HEK293 (cell line): Measurements from ENCODE around the gene DACT3.
A peak's percentile ranks its signal among the peaks of the same experiment; 100 is the strongest.

Experiments
- CTCF ChIA-PET: fragments of 350-600 bp; formaldehyde crosslinking; extraction: SDS; loops from one replicate; lab custom pipeline; 2021; ENCODE audit warnings: antibody characterized with exemption; lab: Yijun Ruan, JAX
- POLR2A ChIA-PET: fragments of 300-600 bp; formaldehyde crosslinking; extraction: SDS; loops from one replicate; lab custom pipeline; 2020; ENCODE audit warnings: antibody characterized with exemption, inconsistent platforms; lab: Yijun Ruan, JAX
- H3K27ac ChIP-seq: fragments of 200-500 bp; sonication (Bioruptor generic); 2 replicates; pipeline ENCODE4 v1.5.1; 2014; ENCODE audit warnings: low read depth, low read length, control low read depth, inconsistent platforms; ENCODE audit errors: extremely low read depth
- H3K36me3 ChIP-seq, 2 experiments: fragments of 200-500 bp in 1 of 2; sonication (Bioruptor generic) in 1 of 2; 1 replicate in 1 of 2; 2 replicates in 1 of 2; pipeline ENCODE4 v1.5.1; 2014 to 2017; ENCODE audit warnings: inconsistent platforms in 2 of 2, low read length in 2 of 2; ENCODE audit not compliant: control insufficient read depth in 2 of 2, insufficient read depth in 1 of 2
- H3K4me1 ChIP-seq: fragments of 200-500 bp; sonication (Bioruptor generic); 2 replicates; pipeline ENCODE4 v1.5.1; 2014; ENCODE audit warnings: mild to moderate bottlenecking, low read length, inconsistent platforms; ENCODE audit not compliant: control insufficient read depth, insufficient read depth
- H3K4me3 ChIP-seq: 2 replicates; pipeline ENCODE4 v1.5.1; 2011; ENCODE audit warnings: low read depth, mild to moderate bottlenecking, control low read depth, low read length, moderate library complexity
- H3K9me3 ChIP-seq: fragments of 200-500 bp; sonication (Bioruptor generic); 2 replicates; pipeline ENCODE4 v1.5.1; 2014; ENCODE audit warnings: low read depth, low read length, inconsistent platforms; ENCODE audit not compliant: control insufficient read depth, insufficient read depth
- YY1 ChIP-seq: fragments of 450-650 bp; formaldehyde crosslinking; IDR thresholded peaks from 2 replicates; pipeline ENCODE4 v1.5.1; 2018; ENCODE audit warnings: missing biosample characterization, missing genetic modification characterization
- ZBTB7A ChIP-seq: fragments of 450-650 bp; formaldehyde crosslinking; IDR thresholded peaks from 2 replicates; pipeline ENCODE4 v1.5.1; 2016; ENCODE audit warnings: low read depth, missing biosample characterization, missing genetic modification characterization
- ZNF10 ChIP-seq: fragments of 450-650 bp; formaldehyde crosslinking; IDR thresholded peaks from 2 replicates; pipeline ENCODE4 v1.5.1; 2017; ENCODE audit warnings: missing biosample characterization, missing genetic modification characterization
- ZNF529 ChIP-seq: fragments of 450-650 bp; formaldehyde crosslinking; IDR thresholded peaks from 2 replicates; pipeline ENCODE4 v1.5.1; 2017; ENCODE audit warnings: missing genetic modification characterization, missing biosample characterization; ENCODE audit not compliant: insufficient replicate concordance
- ZNF548 ChIP-seq: fragments of 450-650 bp; formaldehyde crosslinking; IDR thresholded peaks from 2 replicates; pipeline ENCODE4 v1.5.1; 2016; ENCODE audit warnings: missing biosample characterization, missing genetic modification characterization
- ZNF660 ChIP-seq: fragments of 450-650 bp; IDR thresholded peaks from 2 replicates; pipeline ENCODE4 v1.5.1; 2018; ENCODE audit warnings: missing biosample characterization, mild to moderate bottlenecking, missing genetic modification characterization
- ZNF837 ChIP-seq: fragments of 450-650 bp; formaldehyde crosslinking; IDR thresholded peaks from 2 replicates; pipeline ENCODE4 v1.5.1; 2016; ENCODE audit warnings: missing biosample characterization, missing genetic modification characterization
- TF ChIP-seq, protein P1 (sequence below): fragments of 450-650 bp; formaldehyde crosslinking; IDR thresholded peaks from 2 replicates; pipeline ENCODE4 v1.5.1; 2016; ENCODE audit warnings: missing biosample characterization, missing genetic modification characterization
- TF ChIP-seq, protein P2 (sequence below): fragments of 450-650 bp; formaldehyde crosslinking; IDR thresholded peaks from 2 replicates; pipeline ENCODE4 v1.5.1; 2016; ENCODE audit warnings: missing biosample characterization, missing genetic modification characterization
- TF ChIP-seq, protein P3 (sequence below): fragments of 450-650 bp; formaldehyde crosslinking; IDR thresholded peaks from 2 replicates; pipeline ENCODE4 v1.5.1; 2016; ENCODE audit warnings: missing biosample characterization, missing genetic modification characterization
- TF ChIP-seq, protein P4 (sequence below): fragments of 450-650 bp; formaldehyde crosslinking; IDR thresholded peaks from 2 replicates; pipeline ENCODE4 v1.5.1; 2017; ENCODE audit warnings: missing biosample characterization, missing genetic modification characterization
- TF ChIP-seq, protein P5 (sequence below): fragments of 450-650 bp; formaldehyde crosslinking; IDR thresholded peaks from 2 replicates; pipeline ENCODE4 v1.5.1; 2016; ENCODE audit warnings: missing biosample characterization, missing genetic modification characterization, borderline replicate concordance
- TF ChIP-seq, protein P6 (sequence below): fragments of 450-650 bp; formaldehyde crosslinking; IDR thresholded peaks from 2 replicates; pipeline ENCODE4 v1.5.1; 2017; ENCODE audit warnings: missing biosample characterization, missing genetic modification characterization
- TF ChIP-seq, protein P7 (sequence below): fragments of 450-650 bp; formaldehyde crosslinking; IDR thresholded peaks from 2 replicates; pipeline ENCODE4 v1.5.1; 2016; ENCODE audit warnings: missing biosample characterization, missing genetic modification characterization, borderline replicate concordance

Gene DACT3

DNA sequence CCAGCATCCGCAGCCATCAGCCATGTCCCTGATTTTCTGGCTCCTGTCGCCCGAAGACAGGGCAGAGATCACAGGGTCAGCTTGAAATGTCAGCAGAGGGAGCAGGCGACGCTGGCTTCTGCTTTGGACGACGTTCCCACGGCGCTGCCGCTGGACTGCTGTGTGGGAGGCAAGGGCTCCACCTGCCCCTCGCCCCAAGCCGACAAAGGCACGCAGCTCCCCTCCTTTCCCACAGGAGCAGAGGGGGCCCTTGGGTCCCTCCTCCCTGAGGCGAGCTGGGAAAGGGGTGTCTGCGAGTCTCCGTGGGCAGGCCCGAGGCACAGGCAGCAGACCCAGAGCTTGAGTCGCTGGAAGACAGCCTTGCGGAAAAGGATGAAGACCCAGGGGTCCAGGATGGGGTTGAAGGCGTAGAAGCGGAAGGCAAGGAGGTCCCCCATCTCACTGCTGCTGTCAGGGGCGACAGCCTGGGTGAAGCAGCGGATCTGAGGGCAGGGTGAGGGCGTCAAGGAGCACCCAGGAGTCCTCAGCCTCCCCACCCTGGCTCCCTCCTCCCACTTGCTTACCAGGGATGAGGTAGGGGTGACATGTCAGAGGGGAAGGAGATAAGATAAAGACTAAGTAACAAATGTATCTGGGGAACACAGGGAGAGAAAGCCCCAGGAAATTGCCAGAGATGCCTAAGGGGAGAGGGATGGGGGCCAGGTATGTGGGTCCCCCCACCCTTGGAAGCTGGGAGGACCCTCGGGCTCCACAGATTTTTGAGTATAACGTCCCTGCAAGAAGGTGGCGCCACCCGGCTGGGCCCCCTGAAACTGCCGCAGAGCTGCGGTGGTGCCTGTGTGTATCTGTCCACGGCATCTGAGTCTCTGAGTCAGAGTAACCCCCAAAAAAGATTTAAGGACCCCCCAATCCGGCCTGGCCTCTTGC is 39.5 kb downstream of the DACT3 start:
- no peak overlapping the region for H3K4me3 ChIP-seq
- H3K9me3 ChIP-seq, result no peaks in the 10 kb centered on the region
- POLR2A ChIA-PET, result interaction anchor here (0.5 kb wide), 1 partner anchor 224 kb away, joined by 4 read pairs; no protein-coding TSS in a partner anchor
- H3K4me1 ChIP-seq, result no peaks in the 10 kb centered on the region
- no peak overlapping the region for H3K27ac ChIP-seq
- TF ChIP-seq, protein P1, sequence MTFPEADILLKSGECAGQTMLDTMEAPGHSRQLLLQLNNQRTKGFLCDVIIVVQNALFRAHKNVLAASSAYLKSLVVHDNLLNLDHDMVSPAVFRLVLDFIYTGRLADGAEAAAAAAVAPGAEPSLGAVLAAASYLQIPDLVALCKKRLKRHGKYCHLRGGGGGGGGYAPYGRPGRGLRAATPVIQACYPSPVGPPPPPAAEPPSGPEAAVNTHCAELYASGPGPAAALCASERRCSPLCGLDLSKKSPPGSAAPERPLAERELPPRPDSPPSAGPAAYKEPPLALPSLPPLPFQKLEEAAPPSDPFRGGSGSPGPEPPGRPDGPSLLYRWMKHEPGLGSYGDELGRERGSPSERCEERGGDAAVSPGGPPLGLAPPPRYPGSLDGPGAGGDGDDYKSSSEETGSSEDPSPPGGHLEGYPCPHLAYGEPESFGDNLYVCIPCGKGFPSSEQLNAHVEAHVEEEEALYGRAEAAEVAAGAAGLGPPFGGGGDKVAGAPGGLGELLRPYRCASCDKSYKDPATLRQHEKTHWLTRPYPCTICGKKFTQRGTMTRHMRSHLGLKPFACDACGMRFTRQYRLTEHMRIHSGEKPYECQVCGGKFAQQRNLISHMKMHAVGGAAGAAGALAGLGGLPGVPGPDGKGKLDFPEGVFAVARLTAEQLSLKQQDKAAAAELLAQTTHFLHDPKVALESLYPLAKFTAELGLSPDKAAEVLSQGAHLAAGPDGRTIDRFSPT (tag by site-specific recombination), result no peak
- TF ChIP-seq ZNF10 (tag by site-specific recombination) (no peak), ZNF837 (tag by site-specific recombination) (no peak), ZBTB7A (tag by site-specific recombination) (no peak), YY1 (no peak), ZNF660 (tag by site-specific recombination) (no peak)
- TF ChIP-seq, protein P2, sequence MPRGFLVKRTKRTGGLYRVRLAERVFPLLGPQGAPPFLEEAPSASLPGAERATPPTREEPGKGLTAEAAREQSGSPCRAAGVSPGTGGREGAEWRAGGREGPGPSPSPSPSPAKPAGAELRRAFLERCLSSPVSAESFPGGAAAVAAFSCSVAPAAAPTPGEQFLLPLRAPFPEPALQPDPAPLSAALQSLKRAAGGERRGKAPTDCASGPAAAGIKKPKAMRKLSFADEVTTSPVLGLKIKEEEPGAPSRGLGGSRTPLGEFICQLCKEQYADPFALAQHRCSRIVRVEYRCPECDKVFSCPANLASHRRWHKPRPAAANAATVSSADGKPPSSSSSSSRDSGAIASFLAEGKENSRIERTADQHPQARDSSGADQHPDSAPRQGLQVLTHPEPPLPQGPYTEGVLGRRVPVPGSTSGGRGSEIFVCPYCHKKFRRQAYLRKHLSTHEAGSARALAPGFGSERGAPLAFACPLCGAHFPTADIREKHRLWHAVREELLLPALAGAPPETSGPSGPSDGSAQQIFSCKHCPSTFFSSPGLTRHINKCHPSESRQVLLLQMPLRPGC, result no peak
- TF ChIP-seq, protein P3, sequence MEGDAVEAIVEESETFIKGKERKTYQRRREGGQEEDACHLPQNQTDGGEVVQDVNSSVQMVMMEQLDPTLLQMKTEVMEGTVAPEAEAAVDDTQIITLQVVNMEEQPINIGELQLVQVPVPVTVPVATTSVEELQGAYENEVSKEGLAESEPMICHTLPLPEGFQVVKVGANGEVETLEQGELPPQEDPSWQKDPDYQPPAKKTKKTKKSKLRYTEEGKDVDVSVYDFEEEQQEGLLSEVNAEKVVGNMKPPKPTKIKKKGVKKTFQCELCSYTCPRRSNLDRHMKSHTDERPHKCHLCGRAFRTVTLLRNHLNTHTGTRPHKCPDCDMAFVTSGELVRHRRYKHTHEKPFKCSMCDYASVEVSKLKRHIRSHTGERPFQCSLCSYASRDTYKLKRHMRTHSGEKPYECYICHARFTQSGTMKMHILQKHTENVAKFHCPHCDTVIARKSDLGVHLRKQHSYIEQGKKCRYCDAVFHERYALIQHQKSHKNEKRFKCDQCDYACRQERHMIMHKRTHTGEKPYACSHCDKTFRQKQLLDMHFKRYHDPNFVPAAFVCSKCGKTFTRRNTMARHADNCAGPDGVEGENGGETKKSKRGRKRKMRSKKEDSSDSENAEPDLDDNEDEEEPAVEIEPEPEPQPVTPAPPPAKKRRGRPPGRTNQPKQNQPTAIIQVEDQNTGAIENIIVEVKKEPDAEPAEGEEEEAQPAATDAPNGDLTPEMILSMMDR, result no peak
- TF ChIP-seq, protein P4, sequence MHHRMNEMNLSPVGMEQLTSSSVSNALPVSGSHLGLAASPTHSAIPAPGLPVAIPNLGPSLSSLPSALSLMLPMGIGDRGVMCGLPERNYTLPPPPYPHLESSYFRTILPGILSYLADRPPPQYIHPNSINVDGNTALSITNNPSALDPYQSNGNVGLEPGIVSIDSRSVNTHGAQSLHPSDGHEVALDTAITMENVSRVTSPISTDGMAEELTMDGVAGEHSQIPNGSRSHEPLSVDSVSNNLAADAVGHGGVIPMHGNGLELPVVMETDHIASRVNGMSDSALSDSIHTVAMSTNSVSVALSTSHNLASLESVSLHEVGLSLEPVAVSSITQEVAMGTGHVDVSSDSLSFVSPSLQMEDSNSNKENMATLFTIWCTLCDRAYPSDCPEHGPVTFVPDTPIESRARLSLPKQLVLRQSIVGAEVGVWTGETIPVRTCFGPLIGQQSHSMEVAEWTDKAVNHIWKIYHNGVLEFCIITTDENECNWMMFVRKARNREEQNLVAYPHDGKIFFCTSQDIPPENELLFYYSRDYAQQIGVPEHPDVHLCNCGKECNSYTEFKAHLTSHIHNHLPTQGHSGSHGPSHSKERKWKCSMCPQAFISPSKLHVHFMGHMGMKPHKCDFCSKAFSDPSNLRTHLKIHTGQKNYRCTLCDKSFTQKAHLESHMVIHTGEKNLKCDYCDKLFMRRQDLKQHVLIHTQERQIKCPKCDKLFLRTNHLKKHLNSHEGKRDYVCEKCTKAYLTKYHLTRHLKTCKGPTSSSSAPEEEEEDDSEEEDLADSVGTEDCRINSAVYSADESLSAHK (tag by site-specific recombination), result peak; percentile 81
- CTCF ChIA-PET, result interaction anchor here (0.5 to 14.6 kb wide), 9 partner anchors 10 to 1509 kb away, joined by 3 to 327 read pairs (median 4); partner anchors contain the start of gene DACT3
- H3K36me3 ChIP-seq, result no peaks in the 10 kb centered on the region

DNA sequence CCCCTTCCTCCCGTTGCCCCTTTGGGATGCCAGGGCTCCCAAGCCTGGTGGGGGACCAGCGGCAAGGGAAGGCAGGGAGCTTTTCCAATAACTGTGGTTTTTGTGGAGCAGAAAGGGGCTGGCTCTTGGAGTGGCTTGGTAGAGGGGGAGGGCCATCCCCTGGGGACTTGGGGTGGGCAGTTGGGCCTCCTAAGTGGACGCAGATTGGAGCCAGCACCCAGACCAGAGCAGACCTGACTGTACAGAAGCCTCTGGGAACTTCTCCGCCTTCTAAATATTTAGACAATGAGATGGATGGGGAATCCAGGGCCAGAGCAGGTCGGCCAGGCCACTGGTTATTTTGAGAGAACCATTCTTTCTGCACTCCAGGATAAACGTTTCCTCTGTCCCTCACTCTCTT is 40.3 kb downstream of the DACT3 start:
- H3K36me3 ChIP-seq, result no peaks in the 10 kb centered on the region
- TF ChIP-seq ZNF529 (tag by site-specific recombination) (no peak), ZNF548 (tag by site-specific recombination) (no peak)
- TF ChIP-seq, protein P5, sequence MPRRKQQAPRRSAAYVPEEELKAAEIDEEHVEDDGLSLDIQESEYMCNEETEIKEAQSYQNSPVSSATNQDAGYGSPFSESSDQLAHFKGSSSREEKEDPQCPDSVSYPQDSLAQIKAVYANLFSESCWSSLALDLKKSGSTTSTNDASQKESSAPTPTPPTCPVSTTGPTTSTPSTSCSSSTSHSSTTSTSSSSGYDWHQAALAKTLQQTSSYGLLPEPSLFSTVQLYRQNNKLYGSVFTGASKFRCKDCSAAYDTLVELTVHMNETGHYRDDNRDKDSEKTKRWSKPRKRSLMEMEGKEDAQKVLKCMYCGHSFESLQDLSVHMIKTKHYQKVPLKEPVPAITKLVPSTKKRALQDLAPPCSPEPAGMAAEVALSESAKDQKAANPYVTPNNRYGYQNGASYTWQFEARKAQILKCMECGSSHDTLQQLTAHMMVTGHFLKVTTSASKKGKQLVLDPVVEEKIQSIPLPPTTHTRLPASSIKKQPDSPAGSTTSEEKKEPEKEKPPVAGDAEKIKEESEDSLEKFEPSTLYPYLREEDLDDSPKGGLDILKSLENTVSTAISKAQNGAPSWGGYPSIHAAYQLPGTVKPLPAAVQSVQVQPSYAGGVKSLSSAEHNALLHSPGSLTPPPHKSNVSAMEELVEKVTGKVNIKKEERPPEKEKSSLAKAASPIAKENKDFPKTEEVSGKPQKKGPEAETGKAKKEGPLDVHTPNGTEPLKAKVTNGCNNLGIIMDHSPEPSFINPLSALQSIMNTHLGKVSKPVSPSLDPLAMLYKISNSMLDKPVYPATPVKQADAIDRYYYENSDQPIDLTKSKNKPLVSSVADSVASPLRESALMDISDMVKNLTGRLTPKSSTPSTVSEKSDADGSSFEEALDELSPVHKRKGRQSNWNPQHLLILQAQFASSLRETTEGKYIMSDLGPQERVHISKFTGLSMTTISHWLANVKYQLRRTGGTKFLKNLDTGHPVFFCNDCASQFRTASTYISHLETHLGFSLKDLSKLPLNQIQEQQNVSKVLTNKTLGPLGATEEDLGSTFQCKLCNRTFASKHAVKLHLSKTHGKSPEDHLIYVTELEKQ (tag by site-specific recombination), result no peak
- TF ChIP-seq, protein P6, sequence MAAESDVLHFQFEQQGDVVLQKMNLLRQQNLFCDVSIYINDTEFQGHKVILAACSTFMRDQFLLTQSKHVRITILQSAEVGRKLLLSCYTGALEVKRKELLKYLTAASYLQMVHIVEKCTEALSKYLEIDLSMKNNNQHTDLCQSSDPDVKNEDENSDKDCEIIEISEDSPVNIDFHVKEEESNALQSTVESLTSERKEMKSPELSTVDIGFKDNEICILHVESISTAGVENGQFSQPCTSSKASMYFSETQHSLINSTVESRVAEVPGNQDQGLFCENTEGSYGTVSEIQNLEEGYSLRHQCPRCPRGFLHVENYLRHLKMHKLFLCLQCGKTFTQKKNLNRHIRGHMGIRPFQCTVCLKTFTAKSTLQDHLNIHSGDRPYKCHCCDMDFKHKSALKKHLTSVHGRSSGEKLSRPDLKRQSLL (tag by site-specific recombination), result no peak
- TF ChIP-seq, protein P7, sequence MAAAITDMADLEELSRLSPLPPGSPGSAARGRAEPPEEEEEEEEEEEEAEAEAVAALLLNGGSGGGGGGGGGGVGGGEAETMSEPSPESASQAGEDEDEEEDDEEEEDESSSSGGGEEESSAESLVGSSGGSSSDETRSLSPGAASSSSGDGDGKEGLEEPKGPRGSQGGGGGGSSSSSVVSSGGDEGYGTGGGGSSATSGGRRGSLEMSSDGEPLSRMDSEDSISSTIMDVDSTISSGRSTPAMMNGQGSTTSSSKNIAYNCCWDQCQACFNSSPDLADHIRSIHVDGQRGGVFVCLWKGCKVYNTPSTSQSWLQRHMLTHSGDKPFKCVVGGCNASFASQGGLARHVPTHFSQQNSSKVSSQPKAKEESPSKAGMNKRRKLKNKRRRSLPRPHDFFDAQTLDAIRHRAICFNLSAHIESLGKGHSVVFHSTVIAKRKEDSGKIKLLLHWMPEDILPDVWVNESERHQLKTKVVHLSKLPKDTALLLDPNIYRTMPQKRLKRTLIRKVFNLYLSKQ (tag by site-specific recombination), result no peak
- no peaks in the 10 kb centered on the region for H3K4me1 ChIP-seq
- no peak overlapping the region for H3K4me3 ChIP-seq
- ChIA-PET POLR2A (interaction anchor here (1.4 kb wide), 1 partner anchor 15 kb away, joined by 3 read pairs; no protein-coding TSS in a partner anchor), CTCF (interaction anchor here (0.5 to 14.6 kb wide), 5 partner anchors 13 to 184 kb away, joined by 3 to 327 read pairs (median 4); partner anchors contain the start of gene DACT3)
- no peaks in the 10 kb centered on the region for H3K9me3 ChIP-seq
- no peak overlapping the region for H3K27ac ChIP-seq
